Measurements from ENCODE around the gene ADGRG7.
"Not testable (repeated sequence)": the region's sequence is repeated elsewhere in the genome, so short reads cannot be mapped to it uniquely, and the experiment has no call there.

Gene ADGRG7

GRCh38 chr3:100570811-100571210 lies 38.6 kb upstream of the ADGRG7 start:
- no peak for DNase-seq (ENCODE audit: extremely low read depth, low read depth)
- H3K4me3 ChIP-seq (replicated peaks; ENCODE audit: low read depth, low read length): no peak overlapping the region
- TF ChIP-seq CTCF (IDR thresholded peaks at IDR 0.05; ENCODE audit: low read depth, low read length, missing control alignments): no peak

- no peak for DNase-seq (ENCODE audit: extremely low read depth, low read depth)
- no peak overlapping the region for H3K4me3 ChIP-seq (replicated peaks; ENCODE audit: low read depth, low read length)
- no peak for TF ChIP-seq CTCF (IDR thresholded peaks at IDR 0.05; ENCODE audit: low read depth, low read length, missing control alignments)
Observed at GRCh38 chr3:100574536-100574935, 34.9 kb upstream of the ADGRG7 start.

- TF ChIP-seq CTCF (IDR thresholded peaks at IDR 0.05; ENCODE audit: low read depth, low read length, missing control alignments): no peak
- no peak for DNase-seq (ENCODE audit: extremely low read depth, low read depth)
- no peak overlapping the region for H3K4me3 ChIP-seq (replicated peaks; ENCODE audit: low read depth, low read length)
Observed at GRCh38 chr3:100575704-100576103, 33.7 kb upstream of the ADGRG7 start.

- H3K4me3 ChIP-seq (replicated peaks; ENCODE audit: low read depth, low read length): no peak overlapping the region
- no peak for TF ChIP-seq CTCF (IDR thresholded peaks at IDR 0.05; ENCODE audit: low read depth, low read length, missing control alignments)
- DNase-seq (ENCODE audit: extremely low read depth, low read depth): no peak
Observed at GRCh38 chr3:100577382-100578008, 31.9 kb upstream of the ADGRG7 start.

- DNase-seq (ENCODE audit: extremely low read depth, low read depth): no peak
- no peak for TF ChIP-seq CTCF (IDR thresholded peaks at IDR 0.05; ENCODE audit: low read depth, low read length, missing control alignments)
- H3K4me3 ChIP-seq (replicated peaks; ENCODE audit: low read depth, low read length): no peak overlapping the region
Observed at GRCh38 chr3:100578646-100579045, 30.8 kb upstream of the ADGRG7 start.

GRCh38 chr3:100580147-100580546 lies 29.3 kb upstream of the ADGRG7 start:
- H3K4me3 ChIP-seq (replicated peaks; ENCODE audit: low read depth, low read length): no peak overlapping the region
- no peak for TF ChIP-seq CTCF (IDR thresholded peaks at IDR 0.05; ENCODE audit: low read depth, low read length, missing control alignments)
- DNase-seq (ENCODE audit: extremely low read depth, low read depth): no peak

- DNase-seq (ENCODE audit: extremely low read depth, low read depth): no peak
- no peak for TF ChIP-seq CTCF (IDR thresholded peaks at IDR 0.05; ENCODE audit: low read depth, low read length, missing control alignments)
- H3K4me3 ChIP-seq (replicated peaks; ENCODE audit: low read depth, low read length): no peak overlapping the region
Observed at GRCh38 chr3:100581650-100582049, 27.8 kb upstream of the ADGRG7 start.

- not testable (repeated sequence) for H3K4me3 ChIP-seq (replicated peaks; ENCODE audit: low read depth, low read length); DNase-seq (ENCODE audit: extremely low read depth, low read depth)
Observed at GRCh38 chr3:100582157-100582556, 27.2 kb upstream of the ADGRG7 start.

All from HFF-Myc (cell line).